Hepatocyte (in vitro differentiated cells): ENCODE results near the gene RGS6.

Experiments
- CTCF ChIP-seq: fragments of 200-600 bp; sonication (generic); IDR thresholded peaks from 2 replicates; pipeline ENCODE4 v1.5.1; 2016; ENCODE audit warnings: antibody characterized with exemption, mild to moderate bottlenecking; ENCODE audit not compliant: poor library complexity
- EZH2 ChIP-seq: fragments of 200-600 bp; sonication (generic); IDR thresholded peaks from 2 replicates; pipeline ENCODE4 v1.6.1; 2016; ENCODE audit warnings: antibody characterized with exemption, mild to moderate bottlenecking, borderline replicate concordance

- TF ChIP-seq CTCF (no peak), EZH2 (no peak)
These were observed 194.3 kb downstream of the RGS6 start for GRCh38 chr14:72126561-72126960.
